ENCODE data around the gene CAMKV.

The CAMKV gene

DNA sequence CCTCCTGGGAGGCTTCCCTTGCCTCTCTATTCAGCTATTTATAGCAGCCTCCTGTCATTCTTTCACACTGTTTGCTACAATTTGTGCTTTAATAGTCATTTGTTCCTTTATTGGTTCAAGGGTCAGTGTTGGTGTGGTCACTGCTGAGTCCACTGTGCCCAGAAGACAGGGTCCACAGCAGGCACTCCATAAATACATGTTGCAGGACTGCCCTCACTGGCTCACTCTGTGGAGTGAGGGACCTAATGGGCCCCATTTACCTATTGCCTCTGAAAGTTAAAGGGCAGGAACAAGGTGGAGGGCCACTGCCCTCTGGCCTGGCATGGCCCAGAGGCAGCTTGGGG, 17.2 kb upstream of the CAMKV start:
- Histone ChIP-seq H3K27ac (ENCODE audit: low read length) (no peak overlapping the region), H3K79me2 (ENCODE audit: low read length) (no peaks in the 10 kb centered on the region), H3F3A (ENCODE audit: insufficient read depth, low read length) (no peaks in the 10 kb centered on the region), H2AFZ (ENCODE audit: low read length) (no peak overlapping the region), H4K20me1 (ENCODE audit: insufficient read depth, low read length) (no peaks in the 10 kb centered on the region), H3K4me2 (ENCODE audit: low read depth, low read length) (no peak overlapping the region), H3K27me3 (replicated peaks; ENCODE audit: insufficient read depth, low read length) (0 out of 2 replicates have a peak, but pooled peaks cover under 1% of the 10 kb centered on the region), H3K9ac (ENCODE audit: low read length) (no peak overlapping the region), H3K9me3 (replicated peaks; ENCODE audit: insufficient read depth, low read length) (no peaks in the 10 kb centered on the region), H3K9me2 (replicated peaks; ENCODE audit: insufficient read depth, low read length) (no peaks in the 10 kb centered on the region), H3K4me1 (ENCODE audit: low read length) (no peaks in the 10 kb centered on the region), H3K4me3 (ENCODE audit: low read length) (no peak overlapping the region), H3K36me3 (replicated peaks; ENCODE audit: insufficient read depth, low read length) (no peaks in the 10 kb centered on the region)
- no peak for DNase-seq
- TF ChIP-seq EZH2phosphoT487 (IDR thresholded peaks at IDR 0.05; ENCODE audit: low read length) (no peak), EZH2 (optimal IDR thresholded peaks at IDR 0.05; ENCODE audit: low read depth, low read length) (no peak)
- TF ChIP-seq, protein P1, sequence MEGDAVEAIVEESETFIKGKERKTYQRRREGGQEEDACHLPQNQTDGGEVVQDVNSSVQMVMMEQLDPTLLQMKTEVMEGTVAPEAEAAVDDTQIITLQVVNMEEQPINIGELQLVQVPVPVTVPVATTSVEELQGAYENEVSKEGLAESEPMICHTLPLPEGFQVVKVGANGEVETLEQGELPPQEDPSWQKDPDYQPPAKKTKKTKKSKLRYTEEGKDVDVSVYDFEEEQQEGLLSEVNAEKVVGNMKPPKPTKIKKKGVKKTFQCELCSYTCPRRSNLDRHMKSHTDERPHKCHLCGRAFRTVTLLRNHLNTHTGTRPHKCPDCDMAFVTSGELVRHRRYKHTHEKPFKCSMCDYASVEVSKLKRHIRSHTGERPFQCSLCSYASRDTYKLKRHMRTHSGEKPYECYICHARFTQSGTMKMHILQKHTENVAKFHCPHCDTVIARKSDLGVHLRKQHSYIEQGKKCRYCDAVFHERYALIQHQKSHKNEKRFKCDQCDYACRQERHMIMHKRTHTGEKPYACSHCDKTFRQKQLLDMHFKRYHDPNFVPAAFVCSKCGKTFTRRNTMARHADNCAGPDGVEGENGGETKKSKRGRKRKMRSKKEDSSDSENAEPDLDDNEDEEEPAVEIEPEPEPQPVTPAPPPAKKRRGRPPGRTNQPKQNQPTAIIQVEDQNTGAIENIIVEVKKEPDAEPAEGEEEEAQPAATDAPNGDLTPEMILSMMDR (IDR thresholded peaks at IDR 0.05; ENCODE audit: low read length), result no peak

DNA sequence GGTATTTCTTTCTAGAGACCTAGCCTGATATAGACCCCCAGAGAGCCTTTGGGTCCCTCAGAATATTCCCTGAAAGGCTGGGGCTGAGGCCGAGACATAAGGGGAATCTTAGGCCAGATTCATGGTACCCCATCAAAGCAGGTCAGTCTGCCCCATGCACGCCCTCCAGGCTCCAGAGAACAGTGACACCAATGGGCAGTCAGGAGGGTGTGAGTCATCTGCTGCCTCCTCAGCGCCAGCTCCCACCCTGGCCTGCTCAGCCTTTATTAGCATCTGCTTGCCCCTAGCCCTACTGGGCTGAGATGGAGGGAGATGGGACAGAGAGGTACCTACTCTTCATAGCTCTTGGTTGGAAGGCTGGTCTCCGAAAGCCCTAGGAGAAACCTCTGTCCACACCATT, 14.3 kb upstream of the CAMKV start:
- Histone ChIP-seq H4K20me1 (ENCODE audit: insufficient read depth, low read length) (no peaks in the 10 kb centered on the region), H2AFZ (ENCODE audit: low read length) (no peak overlapping the region), H3K9ac (ENCODE audit: low read length) (no peak overlapping the region), H3K4me1 (ENCODE audit: low read length) (no peaks in the 10 kb centered on the region), H3K9me2 (replicated peaks; ENCODE audit: insufficient read depth, low read length) (no peaks in the 10 kb centered on the region), H3K27ac (ENCODE audit: low read length) (no peak overlapping the region), H3K4me3 (ENCODE audit: low read length) (no peak overlapping the region), H3K27me3 (replicated peaks; ENCODE audit: insufficient read depth, low read length) (0 out of 2 replicates have a peak, but pooled peaks cover 3% of the 10 kb centered on the region), H3F3A (ENCODE audit: insufficient read depth, low read length) (no peaks in the 10 kb centered on the region), H3K79me2 (ENCODE audit: low read length) (no peaks in the 10 kb centered on the region), H3K36me3 (replicated peaks; ENCODE audit: insufficient read depth, low read length) (no peaks in the 10 kb centered on the region), H3K9me3 (replicated peaks; ENCODE audit: insufficient read depth, low read length) (no peaks in the 10 kb centered on the region), H3K4me2 (ENCODE audit: low read depth, low read length) (no peak overlapping the region)
- DNase-seq, result no peak
- TF ChIP-seq EZH2 (optimal IDR thresholded peaks at IDR 0.05; ENCODE audit: low read depth, low read length) (no peak), EZH2phosphoT487 (IDR thresholded peaks at IDR 0.05; ENCODE audit: low read length) (no peak)
- TF ChIP-seq, protein P1 (IDR thresholded peaks at IDR 0.05; ENCODE audit: low read length), result no peak

DNA sequence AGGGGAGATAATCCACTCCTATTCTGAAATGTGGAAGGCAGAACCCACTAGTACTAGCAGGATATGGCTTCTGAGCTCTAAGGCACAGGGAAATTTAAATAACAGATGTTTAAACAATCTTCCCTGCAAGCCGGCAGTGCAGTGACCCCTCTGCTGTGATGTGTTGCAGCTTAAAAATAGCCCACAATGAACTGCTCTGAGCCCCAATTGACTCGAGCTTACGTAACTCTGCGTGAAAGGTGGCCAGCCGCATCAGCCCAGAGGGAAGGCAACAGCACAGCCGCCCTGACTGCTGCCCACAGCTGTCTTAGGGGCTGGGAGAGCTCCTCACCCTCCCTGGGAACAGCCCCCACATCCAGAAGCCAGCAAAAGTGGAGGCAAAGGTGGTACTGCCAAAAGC, 12.5 kb upstream of the CAMKV start:
- no peaks in the 10 kb centered on the region for H3K9me2 ChIP-seq (replicated peaks; ENCODE audit: insufficient read depth, low read length)

More for the DNA sequence above, 12.5 kb upstream of the CAMKV start:
- DNase-seq, result no peak
- H3K27ac ChIP-seq (ENCODE audit: low read length), result no peak overlapping the region
- no peaks in the 10 kb centered on the region for H4K20me1 ChIP-seq (ENCODE audit: insufficient read depth, low read length)
- H3K4me1 ChIP-seq (ENCODE audit: low read length), result no peaks in the 10 kb centered on the region
- no peak overlapping the region for H3K9ac ChIP-seq (ENCODE audit: low read length)
- H3K36me3 ChIP-seq (replicated peaks; ENCODE audit: insufficient read depth, low read length), result no peaks in the 10 kb centered on the region
- H3K4me3 ChIP-seq (ENCODE audit: low read length), result no peak overlapping the region
- no peaks in the 10 kb centered on the region for H3K79me2 ChIP-seq (ENCODE audit: low read length)
- H3K27me3 ChIP-seq (replicated peaks; ENCODE audit: insufficient read depth, low read length), result 0 out of 2 replicates have a peak, but pooled peaks cover 3% of the 10 kb centered on the region
- TF ChIP-seq EZH2 (optimal IDR thresholded peaks at IDR 0.05; ENCODE audit: low read depth, low read length) (no peak), EZH2phosphoT487 (IDR thresholded peaks at IDR 0.05; ENCODE audit: low read length) (no peak)
- TF ChIP-seq, protein P1 (IDR thresholded peaks at IDR 0.05; ENCODE audit: low read length), result no peak
- no peak overlapping the region for H2AFZ ChIP-seq (ENCODE audit: low read length)
- H3K9me3 ChIP-seq (replicated peaks; ENCODE audit: insufficient read depth, low read length), result no peaks in the 10 kb centered on the region
- H3K4me2 ChIP-seq (ENCODE audit: low read depth, low read length), result no peak overlapping the region
- no peaks in the 10 kb centered on the region for H3F3A ChIP-seq (ENCODE audit: insufficient read depth, low read length)

Data from MM.1S (cell line).